GM23338 (cell line): ENCODE data around the gene SLC26A11. TPM values are rescaled to one million over a fixed set of nuclear protein-coding genes. Genes with fewer than 3 reads are reported as not detected.
"Not testable (repeated sequence)": the region's sequence is repeated elsewhere in the genome, so short reads cannot be mapped to it uniquely, and the experiment has no call there.

ENCODE experiments used
- ATAC-seq: fragments of 200-7000 bp; cut with Tn5 transposase; 3 replicates; pipeline ENCODE4 v1.9.1; 2020
- DNase-seq: peaks from one replicate; pipeline ENCODE4 v3.0.0-alpha.2; 2015; ENCODE audit warnings: low spot score
- H2AFZ ChIP-seq: fragments of 200-600 bp; sonication (generic); 2 replicates; pipeline ENCODE4 v1.8.0; 2016; ENCODE audit warnings: antibody characterized with exemption, mild to moderate bottlenecking, moderate library complexity
- H3F3A ChIP-seq: fragments of 200-600 bp; sonication (generic); replicated peaks from 2 replicates; pipeline ENCODE4 v1.8.0; 2017; ENCODE audit warnings: antibody characterized with exemption, mixed run types, low read depth
- H3K27ac ChIP-seq: fragments of 200-600 bp; sonication (generic); 2 replicates; pipeline ENCODE4 v1.6.1; 2016; ENCODE audit warnings: low read depth
- H3K27me3 ChIP-seq: fragments of 200-600 bp; sonication (generic); 2 replicates; pipeline ENCODE4 v1.8.0; 2016; ENCODE audit warnings: mild to moderate bottlenecking, mixed run types, moderate library complexity; ENCODE audit not compliant: insufficient read depth
- H3K36me3 ChIP-seq: fragments of 200-600 bp; sonication (generic); 2 replicates; pipeline ENCODE4 v1.8.0; 2016; ENCODE audit warnings: mild to moderate bottlenecking; ENCODE audit not compliant: insufficient read depth
- H3K4me1 ChIP-seq: fragments of 200-600 bp; sonication (generic); 2 replicates; pipeline ENCODE4 v1.8.0; 2016; ENCODE audit warnings: mild to moderate bottlenecking, moderate library complexity; ENCODE audit not compliant: insufficient read depth
- H3K4me2 ChIP-seq: fragments of 200-600 bp; sonication (generic); 2 replicates; pipeline ENCODE4 v1.7.1; 2017; ENCODE audit warnings: mixed run types
- H3K4me3 ChIP-seq: fragments of 200-600 bp; sonication (generic); 2 replicates; pipeline ENCODE4 v1.6.1; 2016; ENCODE audit warnings: mixed run types
- H3K79me2 ChIP-seq: fragments of 200-600 bp; sonication (generic); replicated peaks from 2 replicates; pipeline ENCODE4 v1.8.0; 2017; ENCODE audit warnings: mild to moderate bottlenecking; ENCODE audit not compliant: insufficient read depth
- H3K9me2 ChIP-seq: fragments of 200-600 bp; sonication (generic); 2 replicates; pipeline ENCODE4 v1.8.0; 2017; ENCODE audit not compliant: insufficient read depth
- H4K20me1 ChIP-seq: fragments of 200-600 bp; sonication (generic); replicated peaks from 2 replicates; pipeline ENCODE4 v1.8.0; 2017; ENCODE audit warnings: mild to moderate bottlenecking; ENCODE audit not compliant: insufficient read depth
- H3K27ac Mint-ChIP-seq: 2 replicates; pipeline ENCODE4 v1.8.0; 2020; ENCODE audit warnings: inconsistent platforms, mild to moderate bottlenecking, moderate library complexity, mixed read lengths
- H3K27me3 Mint-ChIP-seq: 3 replicates; pipeline ENCODE4 v1.8.0; 2022; ENCODE audit warnings: low read depth, mild to moderate bottlenecking, moderate library complexity, mixed read lengths, inconsistent platforms; ENCODE audit not compliant: insufficient read depth, poor library complexity
- H3K36me3 Mint-ChIP-seq: 3 replicates; pipeline ENCODE4 v1.8.0; 2021; ENCODE audit warnings: low read depth, mild to moderate bottlenecking, inconsistent platforms, moderate library complexity, mixed read lengths
- H3K4me1 Mint-ChIP-seq: 3 replicates; pipeline ENCODE4 v1.8.0; 2020; ENCODE audit warnings: mild to moderate bottlenecking, inconsistent platforms, mixed read lengths
- H3K4me3 Mint-ChIP-seq: 3 replicates; pipeline ENCODE4 v1.8.0; 2021; ENCODE audit warnings: moderate library complexity, mild to moderate bottlenecking, inconsistent platforms, mixed read lengths
- H3K9me3 Mint-ChIP-seq: 3 replicates; pipeline ENCODE4 v1.8.0; 2020; ENCODE audit warnings: moderate library complexity, mild to moderate bottlenecking, inconsistent platforms, mixed read lengths
- EZH2 ChIP-seq: fragments of 200-600 bp; sonication (generic); IDR thresholded peaks from one replicate; pipeline ENCODE4 v1.8.0; 2017; ENCODE audit warnings: antibody characterized with exemption, mild to moderate bottlenecking, low read depth; ENCODE audit not compliant: unreplicated experiment
- EZH2phosphoT487 ChIP-seq: fragments of 200-600 bp; sonication (generic); IDR thresholded peaks from one replicate; pipeline ENCODE4 v1.8.1; 2018; ENCODE audit warnings: antibody characterized with exemption; ENCODE audit not compliant: unreplicated experiment
- JUNB ChIP-seq: IDR thresholded peaks from one replicate; pipeline ENCODE4 v1.6.1; 2016; ENCODE audit warnings: antibody characterized with exemption; ENCODE audit not compliant: unreplicated experiment
- ZNF114 ChIP-seq: fragments of 250-450 bp; sonication (Bioruptor Pico); IDR thresholded peaks from 2 replicates; pipeline ENCODE4 v1.5.0; 2020; ENCODE audit warnings: mild to moderate bottlenecking, moderate library complexity
- polyA plus RNA-seq: library from polyadenylated mRNA; unstranded; fragments of >200 nt; fragmentation: Nextera tagmentation; extraction: Ambion mirVana; gene quantifications from 2 replicates; pipeline ENCODE4 v1.2.1, GENCODE V29; 2016
- total RNA-seq: library from RNA; depleted of rRNA; stranded (reverse); fragments of >200 nt; shearing (Covaris generic); gene quantifications from 2 replicates; pipeline ENCODE4 v1.2.3, GENCODE V29; 2014
- TF ChIP-seq, protein P1 (sequence below): IDR thresholded peaks from one replicate; pipeline ENCODE4 v1.6.1; 2018; ENCODE audit warnings: antibody characterized with exemption; ENCODE audit not compliant: unreplicated experiment
- TF ChIP-seq, protein P2 (sequence below): IDR thresholded peaks from 2 replicates; pipeline ENCODE4 v1.6.1; 2016; ENCODE audit warnings: antibody characterized with exemption
- TF ChIP-seq, protein P3 (sequence below), 2 experiments: fragments of 200-600 bp in 1 of 2; sonication (generic) in 1 of 2; conservative IDR thresholded peaks; 2 replicates each; pipeline versions ENCODE4 v1.5.1 to v1.6.1; 2016 to 2017; ENCODE audit warnings: antibody characterized with exemption in 2 of 2, low read depth in 2 of 2, mild to moderate bottlenecking in 2 of 2, moderate library complexity in 1 of 2

SLC26A11 gene
- total and polyA plus RNA-seq, 2 experiments from 2014 or later = 10.9 to 23.0 TPM

DNA sequence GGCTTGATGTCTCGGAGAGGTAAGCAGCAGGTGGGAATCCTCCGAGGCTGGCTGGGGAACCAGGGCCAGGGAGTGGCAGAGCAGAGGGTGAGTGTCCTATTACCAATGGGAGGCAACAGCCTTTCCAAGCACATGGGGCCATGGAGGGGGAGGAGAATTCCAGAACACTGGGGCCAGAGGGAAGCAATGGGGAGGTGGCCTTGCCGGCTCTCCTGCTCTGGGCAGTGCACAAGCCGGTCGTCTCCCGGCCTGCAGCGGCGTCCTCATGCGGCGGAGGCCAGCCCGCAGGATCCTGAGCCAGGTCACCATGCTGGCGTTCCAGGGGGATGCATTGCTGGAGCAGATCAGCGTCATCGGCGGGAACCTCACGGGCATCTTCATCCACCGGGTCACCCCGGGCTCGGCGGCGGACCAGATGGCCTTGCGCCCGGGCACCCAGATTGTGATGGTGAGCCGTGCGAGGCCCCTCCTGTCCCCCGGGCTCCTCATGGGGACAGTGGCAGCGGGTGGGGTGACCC lies 22.0 kb upstream of the SLC26A11 start (continued):
- TF ChIP-seq, protein P1, sequence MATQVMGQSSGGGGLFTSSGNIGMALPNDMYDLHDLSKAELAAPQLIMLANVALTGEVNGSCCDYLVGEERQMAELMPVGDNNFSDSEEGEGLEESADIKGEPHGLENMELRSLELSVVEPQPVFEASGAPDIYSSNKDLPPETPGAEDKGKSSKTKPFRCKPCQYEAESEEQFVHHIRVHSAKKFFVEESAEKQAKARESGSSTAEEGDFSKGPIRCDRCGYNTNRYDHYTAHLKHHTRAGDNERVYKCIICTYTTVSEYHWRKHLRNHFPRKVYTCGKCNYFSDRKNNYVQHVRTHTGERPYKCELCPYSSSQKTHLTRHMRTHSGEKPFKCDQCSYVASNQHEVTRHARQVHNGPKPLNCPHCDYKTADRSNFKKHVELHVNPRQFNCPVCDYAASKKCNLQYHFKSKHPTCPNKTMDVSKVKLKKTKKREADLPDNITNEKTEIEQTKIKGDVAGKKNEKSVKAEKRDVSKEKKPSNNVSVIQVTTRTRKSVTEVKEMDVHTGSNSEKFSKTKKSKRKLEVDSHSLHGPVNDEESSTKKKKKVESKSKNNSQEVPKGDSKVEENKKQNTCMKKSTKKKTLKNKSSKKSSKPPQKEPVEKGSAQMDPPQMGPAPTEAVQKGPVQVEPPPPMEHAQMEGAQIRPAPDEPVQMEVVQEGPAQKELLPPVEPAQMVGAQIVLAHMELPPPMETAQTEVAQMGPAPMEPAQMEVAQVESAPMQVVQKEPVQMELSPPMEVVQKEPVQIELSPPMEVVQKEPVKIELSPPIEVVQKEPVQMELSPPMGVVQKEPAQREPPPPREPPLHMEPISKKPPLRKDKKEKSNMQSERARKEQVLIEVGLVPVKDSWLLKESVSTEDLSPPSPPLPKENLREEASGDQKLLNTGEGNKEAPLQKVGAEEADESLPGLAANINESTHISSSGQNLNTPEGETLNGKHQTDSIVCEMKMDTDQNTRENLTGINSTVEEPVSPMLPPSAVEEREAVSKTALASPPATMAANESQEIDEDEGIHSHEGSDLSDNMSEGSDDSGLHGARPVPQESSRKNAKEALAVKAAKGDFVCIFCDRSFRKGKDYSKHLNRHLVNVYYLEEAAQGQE = no peak
- TF ChIP-seq ZNF114 (no peak), EZH2phosphoT487 (no peak), EZH2 (no peak), JUNB (no peak)
- TF ChIP-seq, protein P2, sequence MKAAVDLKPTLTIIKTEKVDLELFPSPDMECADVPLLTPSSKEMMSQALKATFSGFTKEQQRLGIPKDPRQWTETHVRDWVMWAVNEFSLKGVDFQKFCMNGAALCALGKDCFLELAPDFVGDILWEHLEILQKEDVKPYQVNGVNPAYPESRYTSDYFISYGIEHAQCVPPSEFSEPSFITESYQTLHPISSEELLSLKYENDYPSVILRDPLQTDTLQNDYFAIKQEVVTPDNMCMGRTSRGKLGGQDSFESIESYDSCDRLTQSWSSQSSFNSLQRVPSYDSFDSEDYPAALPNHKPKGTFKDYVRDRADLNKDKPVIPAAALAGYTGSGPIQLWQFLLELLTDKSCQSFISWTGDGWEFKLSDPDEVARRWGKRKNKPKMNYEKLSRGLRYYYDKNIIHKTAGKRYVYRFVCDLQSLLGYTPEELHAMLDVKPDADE = no peak
- TF ChIP-seq, protein P3, sequence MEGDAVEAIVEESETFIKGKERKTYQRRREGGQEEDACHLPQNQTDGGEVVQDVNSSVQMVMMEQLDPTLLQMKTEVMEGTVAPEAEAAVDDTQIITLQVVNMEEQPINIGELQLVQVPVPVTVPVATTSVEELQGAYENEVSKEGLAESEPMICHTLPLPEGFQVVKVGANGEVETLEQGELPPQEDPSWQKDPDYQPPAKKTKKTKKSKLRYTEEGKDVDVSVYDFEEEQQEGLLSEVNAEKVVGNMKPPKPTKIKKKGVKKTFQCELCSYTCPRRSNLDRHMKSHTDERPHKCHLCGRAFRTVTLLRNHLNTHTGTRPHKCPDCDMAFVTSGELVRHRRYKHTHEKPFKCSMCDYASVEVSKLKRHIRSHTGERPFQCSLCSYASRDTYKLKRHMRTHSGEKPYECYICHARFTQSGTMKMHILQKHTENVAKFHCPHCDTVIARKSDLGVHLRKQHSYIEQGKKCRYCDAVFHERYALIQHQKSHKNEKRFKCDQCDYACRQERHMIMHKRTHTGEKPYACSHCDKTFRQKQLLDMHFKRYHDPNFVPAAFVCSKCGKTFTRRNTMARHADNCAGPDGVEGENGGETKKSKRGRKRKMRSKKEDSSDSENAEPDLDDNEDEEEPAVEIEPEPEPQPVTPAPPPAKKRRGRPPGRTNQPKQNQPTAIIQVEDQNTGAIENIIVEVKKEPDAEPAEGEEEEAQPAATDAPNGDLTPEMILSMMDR (conservative IDR thresholded peaks at IDR 0.05; ENCODE audit: low read depth in 2 of 2) = no peak

DNA sequence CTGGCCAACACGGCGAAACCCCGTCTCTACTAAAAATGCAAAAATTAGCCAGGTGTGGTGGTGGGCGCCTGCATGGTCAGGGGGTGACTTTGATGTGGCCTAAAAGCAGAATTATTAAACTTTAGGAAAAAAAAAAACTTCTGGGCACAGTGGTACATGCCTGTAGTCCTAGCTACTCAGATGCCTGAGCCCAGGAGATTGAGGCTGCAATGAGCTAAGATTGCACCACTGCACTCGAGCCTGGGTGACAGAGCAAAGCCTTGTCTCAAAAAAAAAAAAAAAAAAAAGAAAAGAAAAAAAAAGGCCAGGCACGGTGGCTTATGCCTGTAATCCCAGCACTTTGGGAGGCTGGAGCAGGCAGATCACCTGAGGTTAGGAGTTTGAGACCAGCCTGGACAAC lies 20.9 kb upstream of the SLC26A11 start:
- not testable (repeated sequence) for H2AFZ ChIP-seq, H3K4me3 Mint-ChIP-seq, H4K20me1 ChIP-seq, H3K9me3 Mint-ChIP-seq, H3K27me3 ChIP-seq, H3K4me1 ChIP-seq, H3K9me2 ChIP-seq, ATAC-seq, H3F3A ChIP-seq, H3K36me3 ChIP-seq, H3K27ac Mint-ChIP-seq, H3K4me1 Mint-ChIP-seq, H3K27ac ChIP-seq, H3K4me3 ChIP-seq, DNase-seq, H3K79me2 ChIP-seq, H3K4me2 ChIP-seq
- H3K27me3 Mint-ChIP-seq = peaks cover 19% of the 10 kb centered on the region
- H3K36me3 Mint-ChIP-seq = peaks cover 11% of the 10 kb centered on the region; the same call in 2 of the 3 replicates
